Activated naive CD4-positive, alpha-beta T cell treated with anti-CD3 and anti-CD28 coated beads for 36 hours (primary cell): ENCODE measurements around the gene SALL1. TPM values are rescaled to one million over a fixed set of nuclear protein-coding genes. Genes with fewer than 3 reads are reported as not detected.

ENCODE experiments used
- CTCF ChIA-PET: fragments of 350-600 bp; sonication (Branson Sonifier 250); formaldehyde crosslinking; loops from one replicate; lab custom pipeline; 2021; ENCODE audit warnings: antibody characterized with exemption; lab: Charles Lee
- DNase-seq: peaks from one replicate; pipeline ENCODE4 v3.0.0-alpha.2; 2020
- H3K27ac Mint-ChIP-seq: one replicate; pipeline ENCODE4 v1.8.0; 2021; ENCODE audit warnings: mild to moderate bottlenecking, mixed read lengths
- H3K27me3 Mint-ChIP-seq: one replicate; pipeline ENCODE4 v1.8.0; 2021; ENCODE audit warnings: low read depth, mixed read lengths
- H3K36me3 Mint-ChIP-seq: one replicate; pipeline ENCODE4 v1.8.0; 2021; ENCODE audit warnings: low read depth, mixed read lengths
- H3K4me1 Mint-ChIP-seq: one replicate; pipeline ENCODE4 v1.8.0; 2021; ENCODE audit warnings: low read depth, mixed read lengths
- H3K4me3 Mint-ChIP-seq: one replicate; pipeline ENCODE4 v1.8.0; 2021; ENCODE audit warnings: mild to moderate bottlenecking, moderate library complexity, mixed read lengths
- H3K9me3 Mint-ChIP-seq: one replicate; pipeline ENCODE4 v1.8.0; 2021; ENCODE audit warnings: mixed read lengths
- intact Hi-C: fragments of 100-400 bp; cut with micrococcal nuclease; formaldehyde crosslinking; loops from one replicate; pipeline ENCODE4 v1.15.1; 2023
- total RNA-seq, 2 experiments: library from RNA; stranded (reverse); gene quantifications; one replicate each; pipeline ENCODE4 v1.2.3, GENCODE V29; 2021

The SALL1 gene
- total RNA-seq, 2 experiments from 2014 or later = not detected

- no peaks in the 10 kb centered on the region for H3K36me3 Mint-ChIP-seq
- no peak overlapping the region for H3K27ac Mint-ChIP-seq
- H3K9me3 Mint-ChIP-seq = peaks cover 6% of the 10 kb centered on the region
- CTCF ChIA-PET = no interaction called here
- DNase-seq = no peak
- no peaks in the 10 kb centered on the region for H3K4me1 Mint-ChIP-seq
- intact Hi-C loops = no loop called here
- peaks cover 30% of the 10 kb centered on the region for H3K27me3 Mint-ChIP-seq
- no peak overlapping the region for H3K4me3 Mint-ChIP-seq
These were observed 37.6 kb downstream of the SALL1 start for GRCh38 chr16:51113236-51114125.

- intact Hi-C loops = no loop called here
- peaks cover 6% of the 10 kb centered on the region for H3K9me3 Mint-ChIP-seq
These were observed 38.7 kb downstream of the SALL1 start for GRCh38 chr16:51112323-51112722.

DNA sequence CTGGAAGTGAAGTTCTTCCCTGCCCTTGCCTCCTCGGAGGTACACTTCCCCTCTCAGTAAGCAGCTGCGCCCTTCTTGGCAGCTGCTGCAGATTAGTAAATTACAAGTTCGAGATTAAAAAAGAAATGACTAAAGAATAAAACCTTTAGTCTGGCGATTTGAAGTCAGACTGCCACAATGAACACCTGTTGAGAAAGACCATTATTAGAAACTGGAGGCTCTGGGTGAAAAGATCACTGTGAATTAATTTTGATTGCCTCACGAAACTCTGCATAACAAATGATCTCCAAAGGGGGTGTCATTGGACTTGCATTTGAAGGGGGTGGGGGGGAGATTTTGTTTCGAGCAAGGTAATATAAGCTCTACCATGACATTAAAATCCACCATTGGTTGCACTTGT is 39.3 kb downstream of the SALL1 start:
- CTCF ChIA-PET = no interaction called here
- no peak for DNase-seq
- H3K9me3 Mint-ChIP-seq = peaks cover 6% of the 10 kb centered on the region
- no peak overlapping the region for H3K27ac Mint-ChIP-seq
- H3K27me3 Mint-ChIP-seq = peaks cover 30% of the 10 kb centered on the region
- no peak overlapping the region for H3K4me3 Mint-ChIP-seq
- H3K36me3 Mint-ChIP-seq = no peaks in the 10 kb centered on the region
- intact Hi-C loops = no loop called here
- H3K4me1 Mint-ChIP-seq = no peaks in the 10 kb centered on the region

More at GRCh38 chr16:51112323-51112722, 38.7 kb downstream of the SALL1 start:
- H3K4me3 Mint-ChIP-seq = no peak overlapping the region
- H3K27ac Mint-ChIP-seq = no peak overlapping the region
- CTCF ChIA-PET = no interaction called here
- no peaks in the 10 kb centered on the region for H3K4me1 Mint-ChIP-seq
- no peaks in the 10 kb centered on the region for H3K36me3 Mint-ChIP-seq
- DNase-seq = no peak
- peaks cover 30% of the 10 kb centered on the region for H3K27me3 Mint-ChIP-seq

- peaks cover 27% of the 10 kb centered on the region for H3K27me3 Mint-ChIP-seq
- intact Hi-C loops = no loop called here
- H3K27ac Mint-ChIP-seq = no peak overlapping the region
- DNase-seq = no peak
- H3K9me3 Mint-ChIP-seq = peaks cover 6% of the 10 kb centered on the region
- CTCF ChIA-PET = interaction anchor here (0.6 kb wide), 1 partner anchor 1357 kb away, joined by 3 read pairs; no protein-coding TSS in a partner anchor
- no peaks in the 10 kb centered on the region for H3K4me1 Mint-ChIP-seq
- H3K4me3 Mint-ChIP-seq = no peak overlapping the region
- H3K36me3 Mint-ChIP-seq = no peaks in the 10 kb centered on the region
These were observed 40.3 kb downstream of the SALL1 start for GRCh38 chr16:51110700-51111157.

DNA sequence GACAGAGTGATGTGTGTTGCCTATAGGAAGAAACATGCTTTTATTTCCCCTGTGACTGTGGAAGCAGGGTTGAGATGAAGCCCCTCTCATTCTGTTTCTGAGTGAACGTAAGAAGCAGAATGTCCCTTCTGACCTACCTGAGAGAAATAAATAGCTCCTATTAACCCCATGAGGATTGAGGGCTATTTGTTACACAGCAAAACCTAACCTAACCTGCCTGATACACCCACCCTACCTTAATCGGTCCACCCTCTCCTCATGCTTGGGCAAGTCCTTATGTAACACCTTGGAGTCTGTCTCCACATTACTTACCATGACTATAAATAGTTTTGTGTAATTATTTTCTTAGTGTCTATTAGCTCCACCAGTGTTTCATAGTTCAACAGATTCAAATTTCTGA is 41.9 kb downstream of the SALL1 start:
- no peak for DNase-seq
- peaks cover 21% of the 10 kb centered on the region for H3K27me3 Mint-ChIP-seq
- H3K4me1 Mint-ChIP-seq = no peaks in the 10 kb centered on the region
- H3K36me3 Mint-ChIP-seq = no peaks in the 10 kb centered on the region
- CTCF ChIA-PET = no interaction called here
- H3K9me3 Mint-ChIP-seq = peaks cover 6% of the 10 kb centered on the region
- H3K27ac Mint-ChIP-seq = no peak overlapping the region
- H3K4me3 Mint-ChIP-seq = no peak overlapping the region
- intact Hi-C loops = no loop called here

- CTCF ChIA-PET = no interaction called here
- peaks cover 10% of the 10 kb centered on the region for H3K27me3 Mint-ChIP-seq
- H3K27ac Mint-ChIP-seq = no peak overlapping the region
- DNase-seq = no peak
- peaks cover 6% of the 10 kb centered on the region for H3K9me3 Mint-ChIP-seq
- intact Hi-C loops = no loop called here
- H3K36me3 Mint-ChIP-seq = no peaks in the 10 kb centered on the region
- H3K4me3 Mint-ChIP-seq = no peak overlapping the region
- H3K4me1 Mint-ChIP-seq = no peaks in the 10 kb centered on the region
These were observed 43.3 kb downstream of the SALL1 start for GRCh38 chr16:51107742-51108141.

DNA sequence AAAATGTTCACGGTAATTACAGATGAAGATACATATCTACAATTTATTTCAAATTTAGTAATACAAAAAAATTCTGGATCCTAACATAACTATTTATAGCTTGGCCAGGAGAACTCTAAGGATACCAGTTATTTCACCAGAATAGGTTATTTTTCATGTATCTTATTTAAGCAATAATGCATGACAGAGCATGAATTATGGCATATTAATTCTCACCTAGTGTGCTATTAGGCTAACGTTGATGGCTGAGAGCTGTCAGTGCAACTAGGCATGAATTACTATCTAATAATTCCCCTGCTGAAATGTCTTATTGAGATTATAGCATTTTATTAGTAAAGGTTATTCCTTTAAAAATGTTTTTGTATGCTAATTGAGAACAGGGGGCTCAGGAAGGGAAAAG is 44.5 kb downstream of the SALL1 start:
- peaks cover 6% of the 10 kb centered on the region for H3K9me3 Mint-ChIP-seq
- H3K36me3 Mint-ChIP-seq = no peaks in the 10 kb centered on the region
- H3K4me1 Mint-ChIP-seq = no peaks in the 10 kb centered on the region

GRCh38 chr16:51103590-51103989 is 47.5 kb downstream of the SALL1 start:
- Mint-ChIP-seq H3K27me3 (no peaks in the 10 kb centered on the region), H3K4me3 (no peak overlapping the region)

More for the DNA sequence above, 44.5 kb downstream of the SALL1 start:
- CTCF ChIA-PET = no interaction called here
- Mint-ChIP-seq H3K27ac (no peak overlapping the region), H3K27me3 (peaks cover 6% of the 10 kb centered on the region), H3K4me3 (no peak overlapping the region)
- intact Hi-C loops = no loop called here
- DNase-seq = no peak

GRCh38 chr16:51097729-51098128 is 53.3 kb downstream of the SALL1 start:
- no peaks in the 10 kb centered on the region for H3K36me3 Mint-ChIP-seq
- intact Hi-C loops = no loop called here
- no peak for DNase-seq
- H3K27ac Mint-ChIP-seq = no peak overlapping the region
- no peaks in the 10 kb centered on the region for H3K27me3 Mint-ChIP-seq
- CTCF ChIA-PET = no interaction called here
- no peaks in the 10 kb centered on the region for H3K9me3 Mint-ChIP-seq
- no peak overlapping the region for H3K4me3 Mint-ChIP-seq
- no peaks in the 10 kb centered on the region for H3K4me1 Mint-ChIP-seq

More at GRCh38 chr16:51103590-51103989, 47.5 kb downstream of the SALL1 start:
- Mint-ChIP-seq H3K36me3 (no peaks in the 10 kb centered on the region), H3K9me3 (no peaks in the 10 kb centered on the region), H3K4me1 (no peaks in the 10 kb centered on the region), H3K27ac (no peak overlapping the region)
- DNase-seq = no peak
- intact Hi-C loops = no loop called here
- CTCF ChIA-PET = no interaction called here

DNA sequence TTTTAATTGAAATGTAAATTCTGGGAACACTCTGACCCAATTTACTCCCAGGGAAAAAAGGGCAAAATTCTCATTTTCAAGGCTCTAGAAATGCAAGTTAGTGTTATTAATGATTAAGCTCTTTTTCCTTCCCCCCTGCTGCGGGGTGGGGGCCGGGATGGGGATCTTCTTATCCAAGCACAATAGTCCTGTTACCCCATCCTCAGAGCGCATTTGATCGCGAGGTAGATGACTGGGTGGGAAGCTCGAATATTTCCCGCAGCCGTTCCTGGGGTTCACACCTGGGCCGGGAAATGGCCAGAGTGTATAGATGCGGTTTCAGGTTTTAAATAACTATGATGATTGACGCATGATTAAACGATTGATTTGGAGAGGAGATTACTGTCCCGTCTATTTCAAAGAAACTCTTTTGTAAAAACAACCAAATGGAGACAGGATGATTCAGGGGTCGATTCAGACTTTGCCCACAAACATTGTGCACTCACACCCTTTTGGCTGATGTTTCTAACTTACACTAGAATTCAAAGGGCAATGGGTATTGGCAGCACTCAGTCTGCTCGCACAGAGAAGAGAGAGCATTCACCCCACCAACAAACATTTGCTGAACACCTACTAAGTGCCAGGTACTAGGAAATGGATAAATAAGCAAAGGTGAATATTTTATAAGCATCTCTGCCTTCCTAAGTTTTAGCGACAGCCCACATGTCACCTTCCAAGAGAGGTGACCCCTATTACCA is 55.0 kb downstream of the SALL1 start:
- Mint-ChIP-seq H3K27ac (no peak overlapping the region), H3K27me3 (no peaks in the 10 kb centered on the region), H3K9me3 (no peaks in the 10 kb centered on the region), H3K4me3 (no peak overlapping the region), H3K4me1 (no peaks in the 10 kb centered on the region), H3K36me3 (no peaks in the 10 kb centered on the region)
- intact Hi-C loops = no loop called here
- CTCF ChIA-PET = no interaction called here
- DNase-seq = no peak

DNA sequence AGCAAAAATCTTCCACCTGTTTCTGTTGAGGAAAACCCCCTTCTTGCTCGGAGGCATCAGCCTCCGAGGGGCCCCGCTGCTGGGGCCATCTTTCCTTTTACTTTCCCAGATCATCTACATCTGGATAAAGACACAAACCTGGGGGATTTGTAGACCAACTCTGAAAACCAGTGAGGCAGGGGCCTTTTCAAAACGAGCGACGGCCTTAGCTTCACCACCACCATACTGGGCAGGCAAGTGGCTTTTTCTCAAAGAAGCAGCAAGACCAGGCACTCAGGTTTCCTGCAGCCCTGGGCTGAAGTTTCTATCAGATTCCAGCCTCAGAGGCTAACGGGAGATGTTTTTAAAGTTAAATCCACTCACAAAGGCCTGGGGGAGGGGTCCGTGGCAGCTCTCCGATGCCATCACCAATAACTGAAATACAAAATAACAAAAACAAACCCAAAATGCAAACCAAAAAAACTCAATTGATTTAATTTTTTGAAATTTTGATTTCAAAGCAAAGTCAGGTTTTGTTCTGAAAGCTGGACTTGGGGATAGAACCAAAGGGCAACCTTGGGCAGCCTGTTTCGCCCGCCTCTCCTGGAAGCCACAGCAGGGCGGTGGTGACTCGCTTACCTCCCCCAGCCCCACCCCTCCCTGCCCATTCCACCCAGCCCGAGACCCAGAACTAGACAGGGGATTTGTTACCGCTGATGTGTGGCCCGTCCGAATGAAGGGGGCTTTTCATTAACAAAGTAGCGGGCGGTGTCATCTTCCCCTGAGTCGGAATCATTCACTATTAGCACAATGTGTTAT is 55.8 kb downstream of the SALL1 start:
- DNase-seq = no peak
- Mint-ChIP-seq H3K4me1 (no peaks in the 10 kb centered on the region), H3K36me3 (no peaks in the 10 kb centered on the region), H3K4me3 (no peak overlapping the region), H3K9me3 (no peaks in the 10 kb centered on the region), H3K27me3 (no peaks in the 10 kb centered on the region), H3K27ac (no peak overlapping the region)
- intact Hi-C loops = no loop called here
- CTCF ChIA-PET = no interaction called here

DNA sequence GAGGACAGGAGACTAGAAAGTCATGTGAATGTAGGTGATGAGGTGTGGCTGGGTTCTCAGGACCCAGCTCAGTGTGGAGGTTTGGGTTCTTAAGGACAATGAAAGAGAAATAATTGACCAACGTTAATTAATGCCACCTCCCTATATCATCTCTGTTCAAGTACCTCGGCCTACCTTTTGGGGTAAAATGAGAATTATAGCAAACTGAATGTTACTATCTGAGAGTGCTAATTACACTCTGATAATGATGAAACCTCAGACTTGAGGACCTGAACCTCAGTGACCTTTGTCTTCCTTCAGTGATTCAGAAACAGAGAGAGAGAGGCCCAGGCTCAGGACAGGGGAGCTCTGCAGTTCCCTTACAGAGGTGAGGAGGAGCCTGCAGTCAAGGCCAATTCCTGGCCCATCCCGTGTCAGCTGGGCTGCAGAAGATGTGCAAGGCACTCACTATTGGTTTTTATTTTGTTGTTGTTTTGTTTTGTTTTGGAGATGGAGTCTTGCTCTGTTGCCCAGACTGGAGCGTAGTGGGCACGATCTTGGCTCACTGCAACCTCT is 57.3 kb downstream of the SALL1 start:
- Mint-ChIP-seq H3K4me3 (no peak overlapping the region), H3K9me3 (no peaks in the 10 kb centered on the region), H3K4me1 (no peaks in the 10 kb centered on the region), H3K36me3 (no peaks in the 10 kb centered on the region), H3K27me3 (peaks cover 5% of the 10 kb centered on the region), H3K27ac (no peak overlapping the region)
- DNase-seq = no peak
- intact Hi-C loops = no loop called here
- CTCF ChIA-PET = interaction anchor here (0.6 kb wide), 1 partner anchor 226 kb away, joined by 3 read pairs; no protein-coding TSS in a partner anchor
